PFSK-1 (cell line): ENCODE data around the gene SYNE2.

Source experiments
- FOXP2 ChIP-seq: optimal IDR thresholded peaks from 2 replicates; pipeline ENCODE3; 2011; ENCODE audit warnings: borderline replicate concordance, control low read depth, inconsistent platforms; ENCODE audit not compliant: insufficient read depth; ENCODE audit errors: extremely low read length, extremely low read depth
- POLR2AphosphoS5 ChIP-seq: IDR thresholded peaks from 2 replicates; pipeline ENCODE4 v1.6.1; 2012; ENCODE audit warnings: low read depth, mild to moderate bottlenecking, control low read depth, low read length, moderate library complexity
- REST ChIP-seq, 2 experiments: IDR thresholded peaks; 2 replicates each; pipeline versions ENCODE4 v1.6.1 to v1.8.0; 2011 to 2012; ENCODE audit warnings: low read depth in 2 of 2, low read length in 2 of 2, control low read depth in 1 of 2, inconsistent platforms in 1 of 2, mild to moderate bottlenecking in 1 of 2, moderate library complexity in 1 of 2; ENCODE audit not compliant: insufficient read depth in 1 of 2
- SIN3A ChIP-seq: IDR thresholded peaks from 2 replicates; pipeline ENCODE4 v1.6.1; 2012; ENCODE audit warnings: mild to moderate bottlenecking, low read length, moderate library complexity, borderline replicate concordance; ENCODE audit not compliant: insufficient read depth
- TAF1 ChIP-seq: IDR thresholded peaks from 2 replicates; pipeline ENCODE4 v1.6.1; 2012; ENCODE audit warnings: low read length, control low read depth, borderline replicate concordance; ENCODE audit not compliant: insufficient read depth

The SYNE2 gene

GRCh38 chr14:63893701-63894458, 41.1 kb downstream of the SYNE2 start:
- no peak for TF ChIP-seq FOXP2
- TF ChIP-seq REST (IDR thresholded peaks at IDR 0.05; ENCODE audit: insufficient read depth in 1 of 2, low read depth in 2 of 2, low read length in 2 of 2), result no peak
- TF ChIP-seq POLR2AphosphoS5, result no peak
- no peak for TF ChIP-seq TAF1
- TF ChIP-seq SIN3A, result no peak

- no peak for TF ChIP-seq POLR2AphosphoS5
- no peak for TF ChIP-seq FOXP2
- TF ChIP-seq REST (IDR thresholded peaks at IDR 0.05; ENCODE audit: insufficient read depth in 1 of 2, low read depth in 2 of 2, low read length in 2 of 2), result no peak
- TF ChIP-seq TAF1, result no peak
- no peak for TF ChIP-seq SIN3A
These were observed 42.7 kb downstream of the SYNE2 start for GRCh38 chr14:63895510-63895909.

GRCh38 chr14:63896278-63896720, 43.5 kb downstream of the SYNE2 start:
- TF ChIP-seq SIN3A (no peak), FOXP2 (no peak)

GRCh38 chr14:63897721-63898163, 44.9 kb downstream of the SYNE2 start:
- TF ChIP-seq POLR2AphosphoS5 (no peak), TAF1 (no peak), FOXP2 (no peak), REST (IDR thresholded peaks at IDR 0.05; ENCODE audit: insufficient read depth in 1 of 2, low read depth in 2 of 2, low read length in 2 of 2) (no peak), SIN3A (no peak)

- TF ChIP-seq POLR2AphosphoS5, result no peak
- TF ChIP-seq SIN3A, result no peak
- TF ChIP-seq REST (IDR thresholded peaks at IDR 0.05; ENCODE audit: insufficient read depth in 1 of 2, low read depth in 2 of 2, low read length in 2 of 2), result no peak
- TF ChIP-seq TAF1, result no peak
- no peak for TF ChIP-seq FOXP2
These were observed 47.1 kb downstream of the SYNE2 start for GRCh38 chr14:63899953-63900352.

- no peak for TF ChIP-seq TAF1
- TF ChIP-seq REST (IDR thresholded peaks at IDR 0.05; ENCODE audit: insufficient read depth in 1 of 2, low read depth in 2 of 2, low read length in 2 of 2), result no peak
- TF ChIP-seq FOXP2, result no peak
- no peak for TF ChIP-seq SIN3A
- no peak for TF ChIP-seq POLR2AphosphoS5
These were observed 48.8 kb downstream of the SYNE2 start for GRCh38 chr14:63901434-63902085.
